H9 (cell line): Measurements from ENCODE around the gene TMEFF2. TPM values are rescaled to one million over a fixed set of nuclear protein-coding genes. Genes with fewer than 3 reads are reported as not detected.

Experiments
- DNase-seq: peaks from one replicate; pipeline ENCODE4 v3.0.0-alpha.2; 2017
- H2AFZ ChIP-seq: one replicate; pipeline ENCODE4 v1.6.1; 2013; ENCODE audit warnings: mild to moderate bottlenecking, low read length, control low read depth, moderate library complexity
- H2AK5ac ChIP-seq: 2 replicates; pipeline ENCODE4 v1.6.1; 2013; ENCODE audit warnings: low read length, control low read depth, mixed read lengths; ENCODE audit not compliant: insufficient read length
- H2BK120ac ChIP-seq: one replicate; pipeline ENCODE4 v1.6.1; 2013; ENCODE audit warnings: low read depth, mild to moderate bottlenecking, low read length, control low read depth, inconsistent platforms; ENCODE audit not compliant: poor library complexity, severe bottlenecking
- H2BK12ac ChIP-seq: 2 replicates; pipeline ENCODE4 v1.6.1; 2013; ENCODE audit warnings: low read length, control low read depth, mixed read lengths, low read depth; ENCODE audit not compliant: insufficient read length
- H2BK15ac ChIP-seq: 2 replicates; pipeline ENCODE4 v1.6.1; 2013; ENCODE audit warnings: low read depth, low read length, control low read depth
- H2BK20ac ChIP-seq: one replicate; pipeline ENCODE4 v1.6.1; 2013; ENCODE audit warnings: low read depth, mild to moderate bottlenecking, low read length, control low read depth, inconsistent platforms; ENCODE audit not compliant: poor library complexity, severe bottlenecking
- H2BK5ac ChIP-seq: 2 replicates; pipeline ENCODE4 v1.6.1; 2013; ENCODE audit warnings: low read length, control low read depth, mixed read lengths; ENCODE audit not compliant: insufficient read length
- H3K14ac ChIP-seq: 2 replicates; pipeline ENCODE4 v1.6.1; 2013; ENCODE audit warnings: low read length, control low read depth; ENCODE audit not compliant: insufficient read depth
- H3K18ac ChIP-seq: 2 replicates; pipeline ENCODE4 v1.6.1; 2013; ENCODE audit warnings: low read depth, mild to moderate bottlenecking, mixed read lengths, low read length, control low read depth; ENCODE audit not compliant: insufficient read length
- H3K23ac ChIP-seq: 2 replicates; pipeline ENCODE4 v1.6.1; 2013; ENCODE audit warnings: low read length, control low read depth, mixed read lengths, low read depth; ENCODE audit not compliant: insufficient read length
- H3K23me2 ChIP-seq: 2 replicates; pipeline ENCODE4 v1.6.1; 2013; ENCODE audit warnings: low read depth, mild to moderate bottlenecking, mixed read lengths, low read length, control low read depth; ENCODE audit not compliant: insufficient read length, poor library complexity, severe bottlenecking
- H3K27ac ChIP-seq: 2 replicates; pipeline ENCODE4 v1.5.1; 2013; ENCODE audit warnings: low read length, control low read depth, mixed read lengths, low read depth; ENCODE audit not compliant: insufficient read length
- H3K27me3 ChIP-seq: 2 replicates; pipeline ENCODE4 v1.6.1; 2013; ENCODE audit warnings: low read length, control low read depth, inconsistent platforms; ENCODE audit not compliant: insufficient read depth
- H3K4ac ChIP-seq: 2 replicates; pipeline ENCODE4 v1.6.1; 2013; ENCODE audit warnings: low read depth, mild to moderate bottlenecking, control low read depth, inconsistent platforms, low read length, moderate library complexity
- H3K4me1 ChIP-seq: 2 replicates; pipeline ENCODE4 v1.6.1; 2013; ENCODE audit warnings: low read length, control low read depth, inconsistent platforms; ENCODE audit not compliant: insufficient read depth
- H3K4me2 ChIP-seq: 2 replicates; pipeline ENCODE4 v1.6.1; 2013; ENCODE audit warnings: low read length, control low read depth, mixed read lengths; ENCODE audit not compliant: insufficient read length, insufficient read depth
- H3K56ac ChIP-seq: 2 replicates; pipeline ENCODE4 v1.6.1; 2013; ENCODE audit warnings: low read depth, mild to moderate bottlenecking, mixed read lengths, low read length, control low read depth; ENCODE audit not compliant: insufficient read length
- H3K79me1 ChIP-seq: 2 replicates; pipeline ENCODE4 v1.6.1; 2013; ENCODE audit warnings: low read depth, mild to moderate bottlenecking, moderate library complexity, low read length, control low read depth, inconsistent platforms; ENCODE audit not compliant: insufficient read depth, poor library complexity, severe bottlenecking
- H3K79me2 ChIP-seq: 2 replicates; pipeline ENCODE4 v1.6.1; 2013; ENCODE audit warnings: low read length, control low read depth, inconsistent platforms; ENCODE audit not compliant: insufficient read depth
- H3K9ac ChIP-seq: 2 replicates; pipeline ENCODE4 v1.6.1; 2013; ENCODE audit warnings: low read length, control low read depth, mixed read lengths; ENCODE audit not compliant: insufficient read length; ENCODE audit errors: extremely low read depth
- H3K9me3 ChIP-seq: one replicate; pipeline ENCODE4 v1.6.1; 2013; ENCODE audit warnings: low read depth, low read length, inconsistent platforms; ENCODE audit not compliant: control insufficient read depth
- H3T11ph ChIP-seq: one replicate; pipeline ENCODE4 v1.6.1; 2013; ENCODE audit warnings: mild to moderate bottlenecking, low read length, control low read depth, inconsistent platforms
- H4K20me1 ChIP-seq: one replicate; pipeline ENCODE4 v1.6.1; 2013; ENCODE audit not compliant: control insufficient read depth, insufficient read length, insufficient read depth
- H4K5ac ChIP-seq: 2 replicates; pipeline ENCODE4 v1.6.1; 2013; ENCODE audit warnings: low read depth, mild to moderate bottlenecking, mixed read lengths, low read length, control low read depth; ENCODE audit not compliant: insufficient read length
- H4K8ac ChIP-seq: replicated peaks from 2 replicates; pipeline ENCODE4 v1.6.1; 2013; ENCODE audit warnings: low read length, control low read depth, mixed read lengths, low read depth; ENCODE audit not compliant: insufficient read length
- H4K91ac ChIP-seq: 2 replicates; pipeline ENCODE4 v1.6.1; 2013; ENCODE audit warnings: low read depth, mild to moderate bottlenecking, moderate library complexity, mixed read lengths, low read length, control low read depth; ENCODE audit not compliant: insufficient read length
- H3K27ac Mint-ChIP-seq, 3 experiments: 2 replicates in 2 of 3; 3 replicates in 1 of 3; pipeline ENCODE4 v1.8.0; 2020 to 2021; ENCODE audit warnings: mixed read lengths in 3 of 3, mild to moderate bottlenecking in 1 of 3, moderate library complexity in 1 of 3
- H3K27me3 Mint-ChIP-seq: 2 replicates; pipeline ENCODE4 v1.8.0; 2021; ENCODE audit warnings: low read depth, mild to moderate bottlenecking, moderate library complexity, mixed read lengths
- H3K36me3 Mint-ChIP-seq, 3 experiments: 2 replicates in 2 of 3; 3 replicates in 1 of 3; pipeline ENCODE4 v1.8.0; 2020 to 2021; ENCODE audit warnings: low read depth in 3 of 3, mixed read lengths in 3 of 3; ENCODE audit not compliant: insufficient read depth in 1 of 3
- H3K4me1 Mint-ChIP-seq, 2 experiments: 2 replicates each; pipeline ENCODE4 v1.8.0; 2020; ENCODE audit warnings: mixed read lengths in 2 of 2
- H3K4me3 Mint-ChIP-seq, 2 experiments: 2 replicates in 1 of 2; 3 replicates in 1 of 2; pipeline ENCODE4 v1.8.0; 2020 to 2021; ENCODE audit warnings: mild to moderate bottlenecking in 2 of 2, mixed read lengths in 2 of 2, moderate library complexity in 1 of 2
- H3K9me3 Mint-ChIP-seq, 2 experiments: 2 replicates in 1 of 2; 3 replicates in 1 of 2; pipeline ENCODE4 v1.8.0; 2020; ENCODE audit warnings: mild to moderate bottlenecking in 2 of 2, mixed read lengths in 2 of 2, moderate library complexity in 1 of 2
- WGBS: extraction: QIAGEN DNeasy Blood & Tissue Kit; methylation state at CpG from one replicate; pipeline ENCODE4 v1.1.7; 2013; ENCODE audit warnings: missing lambda C conversion rate, low lambda C conversion rate, mixed read lengths; ENCODE audit not compliant: insufficient read length; ENCODE audit errors: extremely low coverage; 5-methylcytosine and 5-hydroxymethylcytosine counted together
- total RNA-seq: library from RNA; stranded (reverse); gene quantifications from 2 replicates; pipeline ENCODE4 v1.2.1, GENCODE V29; 2021
- TF ChIP-seq, protein P1 (sequence below): fragments of 200-600 bp; sonication (generic); conservative IDR thresholded peaks from 3 replicates; pipeline ENCODE4 v1.8.0; 2021; ENCODE audit warnings: antibody characterized with exemption, mild to moderate bottlenecking

The TMEFF2 gene
- total RNA-seq, 1 experiment from 2014 or later = 0.39 TPM

DNA sequence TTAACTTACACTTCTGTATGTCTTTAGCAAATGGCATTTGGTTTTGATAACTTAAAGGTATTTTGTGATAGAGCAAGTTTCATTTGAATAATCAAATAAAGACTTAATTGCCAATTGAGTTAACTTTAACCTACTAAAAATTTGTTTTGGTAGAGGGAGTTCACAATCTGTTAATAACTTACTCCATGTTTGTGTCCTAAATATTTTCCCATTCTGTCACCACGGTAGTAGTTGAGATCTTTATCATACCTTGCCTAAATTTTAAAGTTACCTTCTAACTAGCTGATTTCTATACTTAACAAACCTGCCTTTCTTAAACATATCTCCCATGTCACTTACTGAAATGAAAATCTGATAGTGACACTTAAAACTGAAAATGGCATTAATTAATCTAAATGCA lies 127.1 kb downstream of the TMEFF2 start:
- H2BK5ac ChIP-seq = no peak overlapping the region
- no peaks in the 10 kb centered on the region for H3K9me3 Mint-ChIP-seq
- H3K27me3 Mint-ChIP-seq = no peaks in the 10 kb centered on the region
- H3K4me1 ChIP-seq = no peaks in the 10 kb centered on the region
- no peak overlapping the region for H2BK120ac ChIP-seq
- peaks cover 2% of the 10 kb centered on the region in 2 experiments; a peak in 2 of 4 replicates for H3K4me1 Mint-ChIP-seq
- no peak overlapping the region for H3K27ac ChIP-seq
- H4K5ac ChIP-seq = no peak overlapping the region
- no peaks in the 10 kb centered on the region for H3K27me3 ChIP-seq
- no peak overlapping the region for H3K4ac ChIP-seq
- no peak overlapping the region for H2AFZ ChIP-seq
- no peaks in the 10 kb centered on the region for H3K79me1 ChIP-seq
- no CpG with 5 or more reads among the region's 1 CpG for WGBS
- H2AK5ac ChIP-seq = no peak overlapping the region
- no peak overlapping the region for H3T11ph ChIP-seq
- no peaks in the 10 kb centered on the region for H3K9me3 ChIP-seq
- no peaks in the 10 kb centered on the region for H3K79me2 ChIP-seq
- no peak overlapping the region for H2BK12ac ChIP-seq
- H4K20me1 ChIP-seq = no peaks in the 10 kb centered on the region
- TF ChIP-seq, protein P1, sequence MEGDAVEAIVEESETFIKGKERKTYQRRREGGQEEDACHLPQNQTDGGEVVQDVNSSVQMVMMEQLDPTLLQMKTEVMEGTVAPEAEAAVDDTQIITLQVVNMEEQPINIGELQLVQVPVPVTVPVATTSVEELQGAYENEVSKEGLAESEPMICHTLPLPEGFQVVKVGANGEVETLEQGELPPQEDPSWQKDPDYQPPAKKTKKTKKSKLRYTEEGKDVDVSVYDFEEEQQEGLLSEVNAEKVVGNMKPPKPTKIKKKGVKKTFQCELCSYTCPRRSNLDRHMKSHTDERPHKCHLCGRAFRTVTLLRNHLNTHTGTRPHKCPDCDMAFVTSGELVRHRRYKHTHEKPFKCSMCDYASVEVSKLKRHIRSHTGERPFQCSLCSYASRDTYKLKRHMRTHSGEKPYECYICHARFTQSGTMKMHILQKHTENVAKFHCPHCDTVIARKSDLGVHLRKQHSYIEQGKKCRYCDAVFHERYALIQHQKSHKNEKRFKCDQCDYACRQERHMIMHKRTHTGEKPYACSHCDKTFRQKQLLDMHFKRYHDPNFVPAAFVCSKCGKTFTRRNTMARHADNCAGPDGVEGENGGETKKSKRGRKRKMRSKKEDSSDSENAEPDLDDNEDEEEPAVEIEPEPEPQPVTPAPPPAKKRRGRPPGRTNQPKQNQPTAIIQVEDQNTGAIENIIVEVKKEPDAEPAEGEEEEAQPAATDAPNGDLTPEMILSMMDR = no peak
- H3K4me3 Mint-ChIP-seq = no peak overlapping the region
- no peaks in the 10 kb centered on the region for H3K23me2 ChIP-seq
- H3K14ac ChIP-seq = no peak overlapping the region
- no peak overlapping the region for H3K56ac ChIP-seq
- no peak overlapping the region for H2BK15ac ChIP-seq
- H3K4me2 ChIP-seq = no peak overlapping the region
- no peak overlapping the region for H3K18ac ChIP-seq
- H4K8ac ChIP-seq = no peak overlapping the region
- DNase-seq = no peak
- no peak overlapping the region for H3K27ac Mint-ChIP-seq
- no peak overlapping the region for H2BK20ac ChIP-seq
- H4K91ac ChIP-seq = no peak overlapping the region
- no peaks in the 10 kb centered on the region for H3K36me3 Mint-ChIP-seq
- H3K9ac ChIP-seq = no peak overlapping the region
- H3K23ac ChIP-seq = no peak overlapping the region
